GM18867 (cell line): ENCODE measurements around the gene ZNF445.
"Not testable (repeated sequence)": the region's sequence is repeated elsewhere in the genome, so short reads cannot be mapped to it uniquely, and the experiment has no call there.

Experiments
- ATAC-seq: cut with Tn5 transposase; IDR thresholded peaks from one replicate; pipeline ENCODE4 v1.9.1; 2021; ENCODE audit warnings: mild to moderate bottlenecking, moderate library complexity; ENCODE audit not compliant: unreplicated experiment

ZNF445 gene

DNA sequence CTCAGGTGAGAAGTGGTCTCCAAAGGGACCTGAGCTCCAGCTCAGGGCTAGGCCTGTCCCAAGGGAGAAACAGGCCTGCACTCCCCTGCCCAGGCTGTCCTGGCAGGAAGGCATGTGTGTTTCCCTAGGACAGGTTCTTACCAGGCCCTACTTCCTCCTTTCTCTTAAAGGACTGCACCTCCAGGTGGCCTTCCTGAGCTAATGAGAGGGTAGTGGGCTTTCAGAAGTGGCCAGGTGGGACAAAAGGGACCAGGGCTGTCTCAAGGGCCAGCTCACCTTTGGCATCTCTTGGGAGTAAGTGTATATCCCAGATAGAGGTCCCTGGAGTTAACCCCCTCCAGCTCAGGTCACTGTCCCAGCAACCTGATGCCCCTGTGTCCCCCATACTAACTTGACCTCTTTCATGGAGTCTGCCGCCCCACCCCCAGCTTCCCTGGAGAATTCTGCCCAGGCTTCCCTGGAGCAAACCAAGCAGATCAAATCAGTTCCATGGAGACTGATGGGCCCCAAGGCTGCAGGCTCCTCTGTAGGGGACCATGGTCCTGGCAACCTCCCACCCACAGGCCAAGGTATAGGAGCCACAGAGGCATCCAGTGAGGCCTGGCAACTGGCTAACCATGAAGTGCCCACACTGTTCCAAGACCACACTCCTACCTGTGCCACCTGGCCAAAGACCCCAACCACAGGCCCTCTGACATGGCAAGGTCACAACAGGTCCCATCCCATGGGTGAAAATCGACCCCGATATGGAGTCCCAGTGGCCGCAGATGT, 67.6 kb downstream of the ZNF445 start:
- no peak for ATAC-seq

GRCh38 chr3:44402548-44402947, 74.9 kb downstream of the ZNF445 start:
- no peak for ATAC-seq

GRCh38 chr3:44400771-44401170, 76.7 kb downstream of the ZNF445 start:
- no peak for ATAC-seq

DNA sequence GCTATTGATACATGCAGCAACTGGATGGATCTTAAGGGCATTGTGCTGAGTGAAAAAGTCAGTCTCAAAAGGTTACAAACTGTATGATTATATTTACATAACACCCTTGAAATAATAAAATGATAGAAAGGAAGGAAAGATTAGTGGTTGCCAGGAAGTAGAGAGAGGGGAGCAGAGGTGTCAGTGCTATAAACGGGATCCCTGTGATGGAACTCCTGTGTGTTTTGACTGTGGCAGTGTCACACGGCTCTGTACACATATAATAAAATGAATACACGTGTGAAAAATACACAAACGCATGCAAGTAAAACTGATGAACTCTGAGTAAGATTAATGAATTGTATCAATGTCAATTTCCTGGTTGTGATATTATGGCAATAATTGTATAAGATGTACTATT, 78.6 kb downstream of the ZNF445 start:
- ATAC-seq, result no peak

- not testable (repeated sequence) for ATAC-seq
Observed at GRCh38 chr3:44398271-44398670, 79.2 kb downstream of the ZNF445 start.

- no peak for ATAC-seq
Observed at GRCh38 chr3:44396200-44397171, 81.0 kb downstream of the ZNF445 start.

- ATAC-seq, result no peak
Observed at GRCh38 chr3:44395714-44396113, 81.8 kb downstream of the ZNF445 start.

GRCh38 chr3:44392489-44392888, 85.0 kb downstream of the ZNF445 start:
- no peak for ATAC-seq

- no peak for ATAC-seq
Observed at GRCh38 chr3:44387404-44387803, 90.1 kb downstream of the ZNF445 start.
